COLO668 (cell line): Measurements from ENCODE around the gene SLC1A4.
"Not testable (repeated sequence)": the region's sequence is repeated elsewhere in the genome, so short reads cannot be mapped to it uniquely, and the experiment has no call there.

Source experiments
- DNase-seq: peaks from one replicate; lab custom pipeline; 2025; ENCODE audit not compliant: unreplicated experiment; lab: John Stamatoyannopoulos, UW

Gene SLC1A4

DNA sequence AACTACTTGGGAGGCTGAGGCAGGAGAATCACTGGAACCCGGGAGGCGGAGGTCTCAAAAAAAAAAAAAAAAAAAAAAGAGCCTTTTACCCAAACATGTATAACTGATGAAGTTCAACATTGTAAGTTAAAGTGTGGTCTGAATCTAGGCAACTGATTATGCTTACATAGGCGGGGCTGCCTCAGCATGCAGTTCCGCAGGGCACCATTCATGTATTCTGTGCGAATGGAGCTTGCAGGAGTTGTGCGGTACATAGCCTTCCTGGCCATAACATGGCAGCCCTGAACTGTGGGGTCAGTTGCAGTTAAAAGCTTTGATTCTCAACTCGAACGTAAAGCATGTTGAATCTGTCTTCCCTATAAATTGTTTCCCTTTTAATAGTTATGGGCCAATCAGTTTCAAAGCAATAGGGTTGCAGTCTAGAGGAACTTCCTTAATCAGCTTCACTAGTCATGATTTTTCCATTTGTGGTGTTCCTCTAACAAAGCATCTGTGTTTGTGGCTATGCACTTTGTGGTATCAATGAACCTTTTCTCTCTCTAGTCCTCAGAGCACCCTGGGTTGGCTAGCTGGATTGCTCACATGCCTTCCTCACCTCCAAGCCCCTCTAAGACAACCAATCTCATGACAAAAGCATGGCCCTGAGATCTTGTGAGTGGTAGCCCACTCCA is 36.4 kb downstream of the SLC1A4 start:
- DNase-seq: no peak

DNA sequence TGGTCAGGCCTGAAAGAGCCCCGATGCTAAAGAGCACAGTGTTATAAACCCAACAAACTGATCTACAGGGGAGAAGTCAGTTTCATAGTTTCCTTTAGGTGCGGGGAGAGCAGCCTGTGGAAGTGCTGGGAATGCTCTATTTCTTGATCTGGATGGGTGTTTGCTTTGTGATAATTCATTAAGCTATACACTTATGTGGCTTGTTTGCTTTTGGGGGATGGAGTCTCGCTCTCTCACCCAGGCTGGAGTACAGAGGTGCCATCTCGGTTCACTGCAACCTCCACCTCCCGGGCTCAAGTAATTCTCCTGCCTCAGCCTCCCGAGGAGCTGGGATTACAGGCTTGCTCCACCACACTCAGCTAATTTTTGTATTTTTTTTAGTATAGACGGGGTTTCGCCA is 37.0 kb downstream of the SLC1A4 start:
- DNase-seq: peak; percentile 31

DNA sequence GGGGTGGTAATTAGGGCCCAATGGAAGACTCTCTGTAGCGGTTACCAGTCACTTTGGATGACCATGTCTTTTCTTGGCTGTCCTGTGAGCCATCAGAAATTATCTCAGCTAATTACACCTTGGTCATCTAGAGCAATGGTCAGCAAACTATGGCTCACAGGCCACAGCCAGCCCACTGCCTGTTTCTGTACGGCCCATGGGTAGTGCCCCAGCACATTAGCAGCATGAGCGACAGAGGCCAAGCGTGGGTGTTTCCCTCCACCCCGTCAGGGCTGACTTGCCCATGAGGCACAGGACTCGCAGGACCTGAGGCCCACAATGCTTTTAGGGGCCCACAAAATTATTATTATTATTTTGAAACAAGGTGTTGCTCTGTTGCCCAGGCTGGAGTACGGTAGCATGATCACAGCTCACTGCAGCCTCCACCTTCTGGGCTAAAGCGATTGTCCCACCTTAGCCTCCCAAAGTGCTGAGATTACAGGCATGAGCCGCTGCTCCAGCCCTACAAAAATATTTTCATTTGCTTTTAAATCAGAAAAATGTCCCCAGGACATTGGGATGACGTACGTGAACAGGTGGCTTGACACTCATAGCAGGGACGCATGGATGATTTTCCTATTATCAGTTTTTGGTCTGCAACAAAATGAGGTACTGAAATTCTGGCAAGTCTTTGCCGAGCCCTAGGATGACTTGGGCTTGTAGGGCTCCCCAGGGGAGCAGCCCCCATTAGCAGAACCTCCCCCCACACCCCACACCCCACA is 37.7 kb downstream of the SLC1A4 start:
- no peak for DNase-seq

DNA sequence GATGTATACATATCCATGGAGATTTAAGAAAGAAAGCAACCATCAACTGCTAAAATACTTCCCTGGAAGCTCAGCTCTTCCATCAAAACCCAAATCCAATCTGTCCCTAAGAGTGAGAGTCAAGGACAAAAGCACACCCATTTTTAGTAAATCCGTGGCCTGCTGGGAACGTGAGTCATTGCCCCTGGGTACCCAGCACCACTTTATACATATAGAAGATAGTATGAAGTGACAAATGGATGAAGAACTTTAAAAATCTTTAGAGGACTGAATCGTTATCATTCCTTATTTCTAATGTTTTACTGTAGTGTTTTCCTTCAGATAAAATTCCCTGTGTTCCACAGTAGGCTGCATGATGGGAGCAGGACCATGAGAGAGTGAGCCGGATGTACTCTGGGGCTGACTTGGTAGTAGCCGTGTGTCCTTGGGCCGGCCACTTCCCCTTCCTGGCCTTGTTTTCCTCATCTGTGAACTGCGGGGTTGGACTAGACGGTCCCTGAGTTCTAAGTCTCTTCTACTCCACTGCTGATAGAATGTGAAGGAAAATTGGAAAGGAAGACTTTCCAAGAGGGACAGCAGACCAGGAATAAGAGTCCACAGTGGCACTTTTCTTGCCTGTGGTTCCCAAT is 38.5 kb downstream of the SLC1A4 start:
- DNase-seq: no peak

DNA sequence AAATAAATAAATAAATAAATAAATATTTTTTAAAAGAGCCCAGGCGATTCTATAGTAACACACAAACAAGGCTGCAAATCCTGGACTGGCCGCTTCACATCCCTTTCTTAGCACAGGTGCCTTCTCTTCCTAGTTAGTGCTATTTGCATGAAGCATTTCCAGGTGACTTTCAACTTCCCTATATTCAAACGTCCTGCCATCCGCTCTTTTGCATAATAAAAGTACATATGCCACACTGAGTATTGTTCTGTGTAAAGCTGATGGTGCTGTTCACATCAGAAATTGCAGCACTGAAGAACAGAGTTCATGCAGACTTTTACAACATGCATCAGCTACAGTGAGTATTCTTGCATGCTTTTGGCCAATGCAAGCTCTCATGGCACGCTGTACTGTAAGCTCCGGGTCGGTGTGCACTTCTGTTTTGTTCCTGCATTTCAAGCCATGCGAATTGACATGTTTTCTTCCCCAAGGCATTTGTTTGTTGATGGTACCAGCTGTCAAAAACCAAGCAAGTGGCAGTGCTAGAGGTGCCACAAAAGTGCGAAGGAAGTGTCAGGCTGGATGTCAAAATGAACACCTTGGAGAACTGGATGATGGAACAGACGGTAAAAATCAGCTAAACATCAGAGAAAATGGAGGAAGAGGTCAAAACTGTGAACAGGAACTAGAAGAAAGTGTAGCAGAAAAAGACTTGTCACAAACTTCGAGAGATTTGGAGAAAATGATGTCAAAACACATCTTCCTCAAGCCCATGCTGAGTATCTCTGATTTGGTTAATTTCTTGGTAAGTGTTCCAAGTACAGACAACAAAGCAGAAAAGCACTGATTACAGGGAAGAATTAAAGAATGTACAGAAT is 41.5 kb downstream of the SLC1A4 start:
- no peak for DNase-seq

DNA sequence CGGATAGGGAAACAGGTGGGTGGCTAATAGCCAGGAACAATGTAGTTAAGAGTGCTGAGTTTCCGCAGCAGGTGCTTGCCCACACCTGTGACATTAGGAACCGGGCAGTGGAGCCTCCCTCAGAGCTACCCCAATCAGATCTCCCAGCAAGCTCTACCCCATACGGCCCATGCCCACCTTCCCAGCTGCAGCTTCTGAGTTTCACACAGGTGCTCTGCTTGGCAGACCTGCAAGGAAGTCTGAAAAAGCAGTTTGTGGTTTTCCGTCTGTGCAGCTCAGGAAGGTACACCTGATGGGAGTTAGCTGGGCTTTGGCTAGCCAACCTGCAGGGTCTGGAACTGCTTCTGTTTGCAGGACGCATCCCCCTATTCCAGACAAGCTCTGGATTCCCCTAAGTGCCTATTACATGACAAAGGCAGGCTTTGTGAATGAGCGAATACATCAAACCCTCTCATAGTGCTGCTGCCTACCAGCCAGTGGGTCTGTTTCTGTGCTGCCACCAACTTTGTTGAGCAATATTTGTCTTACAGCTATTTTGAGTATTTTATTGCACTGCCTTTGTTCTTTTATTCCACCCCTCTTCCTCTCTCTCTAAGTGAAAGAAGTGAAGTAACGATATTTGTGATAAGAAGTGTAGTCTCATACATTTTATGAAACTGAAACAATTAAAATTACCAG is 42.3 kb downstream of the SLC1A4 start:
- peak; percentile 66 for DNase-seq

DNA sequence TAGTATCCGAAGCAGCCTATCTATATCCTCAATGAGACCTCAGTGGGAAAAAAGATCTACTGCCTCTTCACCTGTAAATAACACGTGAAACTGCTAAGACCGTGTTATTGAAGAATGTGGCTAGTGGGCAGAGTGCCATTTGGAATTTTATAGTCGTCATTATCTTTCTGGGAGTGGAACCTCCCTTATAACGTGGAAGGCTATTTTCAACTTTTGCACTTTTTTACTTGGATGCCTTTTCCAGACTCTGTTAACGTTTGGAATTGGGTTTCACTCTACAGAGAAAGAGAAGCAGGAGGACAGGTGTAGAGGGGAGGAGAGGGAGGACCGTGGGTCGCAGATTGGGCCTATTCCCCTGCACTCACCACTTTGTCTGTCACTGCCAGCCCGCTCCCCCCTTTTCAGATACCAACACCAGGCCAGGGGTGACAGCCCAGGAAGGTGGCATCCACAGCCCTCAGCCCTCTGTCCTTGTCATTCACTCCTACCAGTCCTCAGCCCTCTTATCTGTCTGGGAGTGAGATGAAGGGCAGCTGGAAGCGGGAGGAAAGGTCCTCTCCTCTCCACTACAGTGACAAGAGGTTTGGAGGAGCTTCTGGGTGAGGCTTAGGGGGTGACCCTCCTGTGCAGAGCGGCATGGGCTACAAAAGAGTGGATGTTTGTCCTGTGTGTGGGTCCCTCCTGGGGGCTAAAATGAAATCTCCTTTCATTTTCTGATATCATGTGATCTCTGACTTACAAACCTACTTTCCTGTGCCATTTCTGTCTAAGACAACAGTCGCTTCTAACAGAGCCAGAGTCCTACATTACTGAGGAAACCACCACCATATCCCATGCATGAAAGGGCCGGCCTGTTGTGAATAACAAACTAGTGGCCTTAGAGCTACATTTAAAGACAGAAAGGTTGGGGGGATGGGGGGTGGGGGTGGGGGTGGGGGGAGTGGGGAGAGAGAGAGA is 43.1 kb downstream of the SLC1A4 start:
- no peak for DNase-seq

DNA sequence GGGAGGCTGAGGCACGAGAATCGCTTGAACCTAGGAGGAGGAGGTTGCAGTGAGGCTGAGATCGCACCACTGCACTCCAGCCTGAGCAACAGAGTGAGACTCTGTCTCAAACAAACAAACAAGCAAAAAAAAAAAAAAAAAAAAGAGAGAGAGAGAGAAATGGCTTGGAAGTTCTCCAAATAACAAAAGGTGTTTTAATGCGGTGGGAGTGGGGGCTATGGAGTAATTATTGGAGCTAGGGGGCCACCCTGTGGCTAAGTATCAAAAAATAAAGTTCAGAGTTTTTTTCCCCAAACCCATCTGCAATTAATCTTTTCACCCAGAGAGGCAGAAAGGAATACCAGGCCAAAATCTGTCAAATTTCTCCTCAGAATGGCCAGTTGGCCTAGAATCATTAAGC is 44.0 kb downstream of the SLC1A4 start:
- no peak for DNase-seq

DNA sequence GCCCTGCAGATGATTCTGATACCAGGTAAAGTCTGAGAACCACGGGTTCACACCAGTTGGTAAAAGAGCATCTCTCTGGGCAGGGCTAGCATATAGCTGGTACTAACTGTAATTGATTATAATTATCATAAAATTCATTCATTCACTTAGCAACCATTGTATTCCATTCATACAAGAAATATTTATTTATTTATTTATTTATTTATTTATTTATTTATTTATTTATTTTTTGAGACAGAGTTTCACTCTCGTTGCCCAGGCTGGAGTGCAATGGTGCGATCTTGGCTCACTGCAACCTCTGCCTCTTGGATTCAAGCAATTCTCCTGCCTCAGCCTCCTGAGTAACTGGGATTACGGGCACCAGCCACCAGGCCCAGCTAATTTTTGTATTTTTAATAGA is 44.5 kb downstream of the SLC1A4 start:
- not testable (repeated sequence) for DNase-seq

DNA sequence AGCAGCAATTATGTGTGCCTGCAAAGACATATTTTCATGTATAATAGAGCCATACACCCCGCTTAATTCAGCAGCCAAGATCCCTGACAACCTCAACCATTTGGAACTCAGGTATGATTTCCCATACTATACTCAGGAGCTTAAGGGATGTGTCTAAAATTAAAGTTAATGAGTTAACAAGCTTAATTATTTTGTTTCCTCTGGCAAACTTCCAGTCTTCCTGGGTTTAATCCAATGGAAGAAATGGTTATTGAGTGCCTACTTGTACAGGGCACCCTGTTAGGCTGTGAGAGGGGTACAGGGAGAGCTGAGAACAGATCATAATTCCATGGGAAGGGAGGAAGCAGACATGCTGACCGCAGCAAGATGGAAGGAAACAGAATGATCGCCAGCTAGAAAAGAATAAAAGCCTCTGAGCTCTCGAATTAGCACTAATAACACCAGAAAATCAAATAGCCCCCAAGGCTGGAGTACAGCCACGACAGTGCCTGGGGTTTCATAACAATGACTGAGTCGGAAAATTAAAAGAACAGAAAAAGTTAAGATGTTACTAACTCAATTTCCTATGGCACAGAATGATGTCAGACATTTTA is 46.2 kb downstream of the SLC1A4 start:
- no peak for DNase-seq

DNA sequence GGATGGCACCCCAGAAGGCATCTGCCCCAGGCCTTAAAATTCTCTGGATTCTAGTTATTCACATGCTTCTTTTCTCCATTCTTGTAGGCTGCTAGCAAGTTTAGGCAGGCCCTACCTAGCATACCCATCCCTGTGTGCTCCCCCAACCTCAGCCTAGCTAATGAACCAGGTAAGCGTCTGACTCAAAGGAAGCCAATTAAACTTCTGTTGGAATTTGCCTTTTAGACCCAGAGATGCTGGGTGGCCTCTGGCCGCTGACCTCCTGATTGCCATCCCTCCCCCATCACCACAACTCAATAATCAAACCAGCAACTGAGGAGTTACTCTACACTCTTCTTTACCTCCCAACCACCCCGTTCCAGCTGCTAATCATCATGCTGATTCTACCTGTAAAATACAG is 48.0 kb downstream of the SLC1A4 start:
- no peak for DNase-seq

DNA sequence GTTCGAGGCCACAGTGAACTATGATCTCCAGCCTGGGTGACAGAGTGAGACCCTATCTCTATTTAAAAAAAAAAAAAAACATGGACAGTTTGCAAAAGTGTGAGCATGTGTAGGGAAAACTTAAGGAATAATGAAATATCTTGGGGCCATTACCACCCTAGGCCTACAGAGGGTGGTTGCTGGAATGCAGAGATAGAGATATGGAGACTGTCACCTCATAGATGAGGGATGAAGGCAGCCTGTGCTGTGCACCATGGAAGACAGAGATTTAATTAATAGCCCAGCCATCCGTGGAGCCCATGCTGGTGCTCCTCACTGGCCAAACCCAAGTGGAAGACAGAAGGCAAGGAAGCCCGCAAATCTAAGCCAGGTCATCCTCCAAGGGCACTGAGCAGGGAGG is 50.4 kb downstream of the SLC1A4 start:
- no peak for DNase-seq

DNA sequence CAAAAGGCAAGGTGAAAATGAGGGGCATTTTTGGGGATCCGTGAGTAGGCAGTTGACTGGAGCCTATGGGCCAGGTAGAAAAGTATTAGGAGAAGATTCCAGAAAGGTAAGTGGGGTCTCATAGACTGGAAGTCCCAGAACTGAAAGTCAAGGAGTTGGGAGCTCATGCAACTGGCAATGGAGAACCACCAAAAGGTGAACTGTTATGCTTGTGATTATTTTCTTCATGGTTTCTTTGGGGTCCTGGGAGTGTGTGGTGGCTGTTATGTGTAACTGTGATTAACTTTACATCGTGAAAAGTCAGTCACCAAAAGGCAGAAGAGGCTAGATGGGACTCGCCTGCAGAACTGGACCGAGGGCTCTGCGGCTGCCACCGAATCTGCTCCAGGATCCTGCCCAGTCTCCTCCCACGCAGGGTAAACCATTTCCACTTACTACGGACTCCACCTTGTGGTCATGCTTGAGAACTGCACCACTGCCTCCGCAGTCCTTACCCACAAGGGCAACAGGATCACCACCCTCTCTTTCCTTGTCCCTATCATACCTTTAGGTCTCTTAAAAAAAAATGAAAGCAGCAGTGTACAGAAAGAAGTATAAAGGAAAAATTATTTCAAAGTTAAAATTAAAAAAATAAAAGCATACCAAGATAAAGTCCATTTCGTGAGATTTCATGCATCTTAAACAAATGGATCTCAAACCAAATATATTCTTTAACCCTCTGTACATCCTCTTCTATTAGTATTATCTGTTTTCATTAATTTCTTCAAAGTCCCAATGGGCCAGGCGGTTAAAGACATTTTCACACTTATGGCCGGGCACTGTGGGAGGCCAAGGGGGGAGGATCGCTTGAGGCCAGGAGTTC is 51.4 kb downstream of the SLC1A4 start:
- peak; percentile 77 for DNase-seq

DNA sequence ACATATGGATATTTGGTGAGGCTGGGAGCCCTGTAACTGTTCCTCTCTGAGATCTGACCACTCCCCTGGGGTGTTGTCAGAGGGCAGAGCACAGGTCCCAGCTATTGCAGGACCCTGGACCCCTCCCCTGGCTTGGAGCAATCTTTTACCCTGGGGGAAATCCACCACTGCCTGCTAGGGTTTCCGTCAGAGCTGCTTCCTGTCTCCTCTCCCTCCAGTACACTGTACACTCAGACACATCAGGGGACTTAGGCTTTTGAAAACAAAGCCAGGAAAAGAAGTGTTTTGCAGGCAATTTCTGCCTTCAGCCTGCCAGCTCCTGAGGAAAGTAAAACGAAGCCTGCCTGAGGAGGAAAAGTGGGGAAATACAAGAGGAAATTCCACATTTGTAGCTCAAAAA is 53.8 kb downstream of the SLC1A4 start:
- DNase-seq: no peak

DNA sequence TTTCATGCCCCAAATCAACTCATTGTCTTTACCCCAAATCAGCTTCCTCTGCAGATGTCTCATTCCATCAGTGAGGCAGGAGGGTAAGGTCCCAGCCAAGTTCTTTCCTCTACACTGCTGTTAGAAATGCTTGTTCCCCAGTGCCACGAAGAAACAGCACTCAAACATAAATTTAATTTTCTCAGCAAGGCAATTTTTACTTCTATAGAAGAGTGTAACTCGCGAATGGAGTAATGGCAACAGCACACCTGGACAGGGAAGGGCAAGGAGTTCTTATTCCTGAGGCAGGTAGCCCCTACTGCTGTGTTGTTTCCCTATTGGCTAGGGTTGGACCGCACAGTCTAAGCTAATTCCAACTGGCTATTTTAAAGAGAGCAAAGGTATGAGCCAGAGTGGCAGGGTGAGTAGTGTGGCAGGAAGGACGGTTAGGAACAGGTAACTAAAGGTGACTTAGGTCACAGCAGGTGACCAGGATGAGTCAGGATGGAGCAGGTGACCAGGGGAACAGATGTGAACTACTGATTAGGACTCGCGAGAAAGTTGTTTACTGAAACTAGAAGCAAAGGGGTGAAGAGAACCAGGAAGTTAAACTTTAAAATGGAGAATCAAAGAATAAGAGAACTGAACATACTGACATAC is 55.0 kb downstream of the SLC1A4 start:
- no peak for DNase-seq

DNA sequence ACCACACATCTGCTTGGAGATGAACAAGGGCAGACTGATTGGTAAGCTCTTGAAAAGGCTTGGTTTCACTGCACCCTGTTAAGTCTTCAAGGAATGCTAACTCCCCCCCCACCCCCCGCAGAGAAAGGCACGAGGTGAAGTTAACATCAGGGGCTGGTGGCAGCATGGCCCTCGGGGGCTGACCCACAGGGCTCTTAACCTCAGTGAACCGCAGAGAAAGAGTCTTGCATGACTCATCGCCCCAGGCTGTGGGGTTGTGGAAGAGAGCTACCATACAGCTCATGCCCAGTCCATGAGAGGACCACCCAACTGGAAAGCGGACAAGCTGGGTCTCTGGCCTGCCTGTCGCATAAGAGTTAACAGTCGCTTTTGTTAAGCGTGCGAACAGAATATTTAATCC is 56.5 kb downstream of the SLC1A4 start:
- no peak for DNase-seq

DNA sequence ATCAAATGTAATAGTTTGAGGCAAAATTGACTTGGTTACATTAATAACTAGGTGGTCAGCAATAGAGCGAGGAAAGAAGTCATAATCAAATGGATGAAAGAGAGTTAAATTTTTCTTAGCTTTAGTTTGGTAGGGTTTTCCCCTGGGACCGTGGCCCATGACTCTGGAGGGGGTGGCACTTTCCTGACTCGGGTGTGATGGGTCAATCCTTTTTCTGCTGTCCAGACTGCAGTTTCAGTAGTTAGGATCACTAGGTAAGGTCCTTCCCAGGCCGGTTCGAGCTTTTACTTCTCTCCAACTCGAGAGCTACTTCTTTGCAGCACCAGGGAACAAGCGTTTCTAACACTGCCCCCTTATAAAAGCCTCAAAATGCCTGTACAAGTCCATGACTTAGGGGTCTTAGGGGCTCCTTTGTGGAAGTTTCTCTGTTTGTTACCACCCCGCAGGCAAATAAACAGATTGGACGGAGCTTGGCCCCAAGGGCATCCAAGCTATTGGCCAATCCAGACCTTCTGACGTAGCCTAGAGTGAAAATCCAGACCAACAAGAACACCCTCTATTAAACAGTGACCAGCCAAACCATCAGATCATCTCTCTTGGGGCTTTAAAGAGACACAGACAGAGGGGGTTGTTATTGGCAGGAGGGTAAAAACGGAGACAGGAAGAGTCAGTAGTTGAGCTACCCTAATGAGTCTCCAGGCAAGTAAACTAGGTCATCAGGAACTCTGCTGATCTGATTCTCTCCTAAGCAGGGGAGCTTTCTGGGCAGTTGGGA is 57.6 kb downstream of the SLC1A4 start:
- no peak for DNase-seq
